T-helper 17 cell (primary cell): ENCODE measurements around the gene TMEM134. TPM values are rescaled to one million over a fixed set of nuclear protein-coding genes. Genes with fewer than 3 reads are reported as not detected.

Source experiments
- ATAC-seq: fragments of 150-1000 bp; cut with Tn5 transposase; 2 replicates; pipeline ENCODE4 v1.10.0; 2021; ENCODE audit warnings: mild to moderate bottlenecking, moderate library complexity
- DNase-seq, 3 donors: peaks; one replicate each; pipeline versions ENCODE4 v3.0.0 to v3.0.0-alpha.2; 2020 to 2021
- H3K9me3 ChIP-seq: one replicate; pipeline ENCODE4 v1.7.0; 2013; ENCODE audit warnings: low read length, mild to moderate bottlenecking; ENCODE audit not compliant: control insufficient read depth, poor library complexity, severe bottlenecking
- H3K27ac Mint-ChIP-seq: one replicate; pipeline ENCODE4 v1.8.0; 2022; ENCODE audit warnings: mild to moderate bottlenecking, moderate library complexity, mixed read lengths
- H3K27me3 Mint-ChIP-seq: one replicate; pipeline ENCODE4 v1.8.0; 2022; ENCODE audit warnings: mixed read lengths
- H3K36me3 Mint-ChIP-seq: one replicate; pipeline ENCODE4 v1.8.0; 2022; ENCODE audit warnings: low read depth, mixed read lengths
- H3K4me1 Mint-ChIP-seq: one replicate; pipeline ENCODE4 v1.8.0; 2022; ENCODE audit warnings: mild to moderate bottlenecking, mixed read lengths
- H3K4me3 Mint-ChIP-seq: one replicate; pipeline ENCODE4 v1.8.0; 2022; ENCODE audit warnings: mild to moderate bottlenecking, moderate library complexity, mixed read lengths
- total RNA-seq, 4 donors: library from RNA in 2 of 4; stranded (reverse) in 2 of 4; gene quantifications; one replicate each; pipeline ENCODE4 v1.2.3 and lab custom pipeline; 2022 to 2026

TMEM134 gene
- total RNA-seq, 2 donors from 2014 or later: 48.7 to 65.6 TPM

DNA sequence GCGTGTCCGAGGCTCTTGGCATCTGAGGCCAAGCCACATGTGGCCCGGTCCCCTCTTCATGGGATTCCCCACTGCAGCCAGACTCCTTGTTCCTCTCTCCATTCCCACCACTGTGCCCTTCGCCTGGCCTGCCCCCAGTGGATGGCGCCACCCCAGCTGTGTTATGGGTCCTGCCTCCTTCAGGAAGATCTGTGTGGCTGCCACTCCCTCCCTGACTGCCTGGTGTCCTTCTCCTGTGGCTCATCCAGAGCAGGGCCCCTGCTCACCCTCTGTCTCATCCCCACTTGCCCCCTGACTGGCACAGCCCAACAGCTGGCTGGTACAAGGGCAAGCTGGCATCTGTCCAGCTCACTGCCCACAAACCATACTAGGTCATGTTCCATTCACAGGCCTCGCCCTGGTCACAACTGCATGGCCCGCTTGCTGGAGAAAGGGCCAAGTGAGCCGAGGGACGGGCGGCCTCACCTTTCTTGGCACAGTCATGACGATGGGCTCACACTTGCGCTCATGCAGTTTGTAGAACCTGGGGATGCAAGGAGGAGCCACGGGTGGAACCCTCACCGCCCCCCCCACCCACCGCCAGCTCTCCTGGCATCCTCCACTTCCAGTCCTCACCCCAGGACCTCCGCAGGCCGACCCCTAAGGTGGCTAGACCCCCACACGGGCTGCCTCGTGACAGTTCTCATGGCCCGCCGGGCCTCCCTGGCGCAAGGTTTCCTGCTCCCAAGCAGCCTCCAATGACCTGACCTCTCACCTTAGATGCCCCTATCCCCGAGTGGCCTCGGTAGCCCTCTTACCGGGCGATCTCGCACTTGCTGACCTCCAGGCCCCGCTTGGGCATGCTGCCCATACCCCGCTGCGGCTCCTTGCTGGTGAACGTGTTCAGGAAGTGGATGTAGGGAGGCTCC, 29.5 kb downstream of the TMEM134 start:
- ATAC-seq (no peak), DNase-seq (no peak)
- Mint-ChIP-seq H3K4me3 (peak overlapping the region; percentile 97), H3K36me3 (no peaks in the 10 kb centered on the region), H3K27me3 (no peaks in the 10 kb centered on the region), H3K27ac (peak overlapping the region; percentile 97), H3K4me1 (peaks cover 55% of the 10 kb centered on the region)
- H3K9me3 ChIP-seq: no peaks in the 10 kb centered on the region

DNA sequence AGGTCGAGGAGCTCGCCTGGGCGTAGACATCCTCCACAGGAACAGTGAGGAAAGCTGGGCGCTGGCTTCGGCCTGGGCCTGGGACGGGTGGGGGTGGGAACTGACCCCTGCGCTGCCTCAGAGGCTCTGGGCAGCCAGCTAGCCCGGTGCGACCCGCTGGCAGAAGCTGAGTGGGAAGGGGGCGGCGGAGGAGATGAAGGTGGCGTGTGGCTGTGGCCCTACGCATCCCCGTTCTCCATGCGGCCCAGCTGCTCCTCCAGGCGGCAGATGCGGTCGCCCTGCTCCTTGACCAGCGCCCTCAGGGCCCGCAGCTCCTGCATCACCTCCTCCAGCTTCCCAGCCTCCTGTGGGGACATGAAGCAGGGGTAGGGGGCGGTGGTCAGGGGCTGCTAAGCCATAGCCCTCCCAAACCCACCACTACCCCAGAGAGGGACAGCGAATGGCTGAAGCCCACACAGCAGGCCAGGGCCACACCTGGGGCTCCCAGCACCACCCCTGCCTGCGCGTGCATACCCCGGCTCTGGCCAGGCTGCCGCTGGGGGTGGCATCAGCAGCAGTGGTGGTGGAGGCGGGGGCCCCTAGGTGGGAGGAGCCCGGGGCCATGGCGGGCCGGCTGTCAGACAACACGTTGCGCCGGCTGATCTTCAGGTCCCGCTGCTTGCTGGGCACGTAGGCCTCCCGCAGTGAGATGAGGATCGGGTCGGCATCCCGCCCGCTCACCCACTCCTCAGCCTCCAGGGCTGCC, 30.7 kb downstream of the TMEM134 start:
- no peaks in the 10 kb centered on the region for H3K9me3 ChIP-seq
- no peaks in the 10 kb centered on the region for H3K27me3 Mint-ChIP-seq
- H3K27ac Mint-ChIP-seq: peak overlapping the region; percentile 97
- H3K4me1 Mint-ChIP-seq: peaks cover 57% of the 10 kb centered on the region
- peak overlapping the region; percentile 97 for H3K4me3 Mint-ChIP-seq
- H3K36me3 Mint-ChIP-seq: no peaks in the 10 kb centered on the region
- peak; percentile 69 to 73 (median 72) for DNase-seq
- peak; percentile 63 for ATAC-seq

DNA sequence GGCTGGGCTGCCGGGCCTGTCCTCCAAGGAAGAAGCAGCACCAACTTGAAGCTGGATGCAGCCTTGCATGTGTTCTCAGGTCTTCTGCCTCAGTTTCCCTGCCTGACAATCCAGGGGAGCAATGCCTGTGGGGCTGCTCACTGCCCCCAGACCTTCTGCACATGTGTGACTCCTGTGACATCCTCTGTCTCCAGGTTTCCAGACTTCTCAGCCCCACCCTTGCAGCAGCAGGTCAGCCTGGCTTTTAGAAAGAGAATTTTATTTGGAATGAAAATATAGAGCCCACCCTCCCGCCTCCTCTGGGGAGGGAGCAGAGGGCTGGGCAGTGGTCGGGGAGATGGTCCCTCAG, 31.3 kb downstream of the TMEM134 start:
- Mint-ChIP-seq H3K4me3 (peak overlapping the region; percentile 97), H3K27ac (peak overlapping the region; percentile 96), H3K4me1 (peaks cover 57% of the 10 kb centered on the region), H3K27me3 (no peaks in the 10 kb centered on the region), H3K36me3 (no peaks in the 10 kb centered on the region)
- no peak for ATAC-seq
- H3K9me3 ChIP-seq: no peaks in the 10 kb centered on the region
- DNase-seq: no peak

DNA sequence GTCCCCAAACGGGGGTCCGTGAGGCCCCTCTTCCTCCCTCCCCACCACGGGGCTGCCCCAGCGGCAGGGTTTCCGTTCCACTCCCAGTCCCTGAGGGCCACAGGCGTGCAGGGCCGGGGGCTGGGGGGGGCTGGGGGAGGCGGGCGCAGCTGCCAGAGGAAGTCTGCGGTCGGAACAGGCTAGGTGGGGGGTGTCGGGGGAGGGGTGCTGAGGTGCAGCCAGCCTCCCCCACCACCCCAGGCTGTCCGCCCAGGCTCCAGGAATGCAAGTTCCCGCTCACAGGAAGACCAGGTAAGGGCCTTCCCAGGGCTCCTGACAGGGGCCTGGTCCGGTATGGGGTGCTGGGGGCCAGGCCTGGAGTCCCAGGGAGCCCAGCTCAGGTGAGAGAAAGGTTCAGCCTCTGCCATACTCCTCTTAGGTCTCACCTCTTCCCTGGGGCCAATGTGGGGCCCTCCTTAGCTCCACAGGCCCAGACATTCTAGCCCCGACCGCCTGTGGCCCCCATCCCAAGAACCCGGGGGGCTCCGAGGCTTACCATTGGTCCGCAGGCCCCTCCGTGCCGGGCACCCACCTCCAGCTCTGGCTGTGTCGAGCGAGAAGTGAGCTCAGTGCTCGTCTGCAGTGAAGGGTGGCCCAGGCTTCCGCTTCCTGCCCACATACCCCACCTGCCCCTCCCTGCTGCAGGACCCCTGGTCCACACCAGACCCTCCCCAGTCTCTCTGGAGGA, 31.8 kb downstream of the TMEM134 start, which contains the start of gene PTPRCAP:
PTPRCAP (minus strand) TSS at position 601 of the 727 bp plus-strand sequence; CDS start at position 538, 63 bp downstream.
- peak within 1 kb of the TSS; percentile 97 for H3K27ac Mint-ChIP-seq
- peak within 1 kb of the TSS; percentile 97 for H3K4me3 Mint-ChIP-seq
- no peaks in the 10 kb centered on the region for H3K36me3 Mint-ChIP-seq
- peaks cover 58% of the 10 kb centered on the region for H3K4me1 Mint-ChIP-seq
- peak; percentile 64 for ATAC-seq
- no peaks in the 10 kb centered on the region for H3K9me3 ChIP-seq
- no peaks in the 10 kb centered on the region for H3K27me3 Mint-ChIP-seq
- DNase-seq: peak; percentile 57 to 75 (median 64)

DNA sequence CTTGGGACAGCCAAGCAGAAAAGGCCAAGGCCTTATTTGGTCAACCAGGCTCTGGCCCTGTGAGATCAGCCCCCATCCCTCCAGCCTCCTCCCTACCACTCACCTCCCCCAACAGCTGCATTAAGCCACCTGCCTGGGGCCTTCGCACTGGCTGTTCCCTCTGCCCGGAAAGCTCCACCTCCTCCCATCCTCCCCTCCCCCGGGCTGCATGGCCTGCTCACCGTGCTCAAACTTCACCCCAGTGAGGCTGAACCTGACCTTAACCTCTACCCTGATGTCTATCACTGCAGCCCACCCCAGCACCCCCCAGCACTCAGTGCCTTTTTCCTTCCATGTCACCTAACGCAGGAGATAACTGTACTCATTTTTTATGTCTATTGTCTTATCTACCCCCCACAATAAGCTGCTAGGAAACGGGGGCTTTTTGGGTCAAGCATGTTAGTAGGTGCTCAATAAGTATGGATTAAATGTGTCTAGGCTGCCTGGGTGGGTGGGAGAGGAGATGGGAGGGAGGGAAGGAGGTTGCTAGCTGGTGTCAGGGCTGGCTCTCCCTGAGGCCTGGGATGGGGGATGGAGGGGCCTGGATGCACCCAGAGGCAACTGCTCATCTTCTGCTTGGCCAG, 32.5 kb downstream of the TMEM134 start:
- Mint-ChIP-seq H3K27me3 (no peaks in the 10 kb centered on the region), H3K4me1 (peaks cover 61% of the 10 kb centered on the region), H3K4me3 (peak overlapping the region; percentile 97), H3K36me3 (no peaks in the 10 kb centered on the region), H3K27ac (peak overlapping the region; percentile 96)
- no peaks in the 10 kb centered on the region for H3K9me3 ChIP-seq
- no peak for DNase-seq
- peak; percentile 26 for ATAC-seq

DNA sequence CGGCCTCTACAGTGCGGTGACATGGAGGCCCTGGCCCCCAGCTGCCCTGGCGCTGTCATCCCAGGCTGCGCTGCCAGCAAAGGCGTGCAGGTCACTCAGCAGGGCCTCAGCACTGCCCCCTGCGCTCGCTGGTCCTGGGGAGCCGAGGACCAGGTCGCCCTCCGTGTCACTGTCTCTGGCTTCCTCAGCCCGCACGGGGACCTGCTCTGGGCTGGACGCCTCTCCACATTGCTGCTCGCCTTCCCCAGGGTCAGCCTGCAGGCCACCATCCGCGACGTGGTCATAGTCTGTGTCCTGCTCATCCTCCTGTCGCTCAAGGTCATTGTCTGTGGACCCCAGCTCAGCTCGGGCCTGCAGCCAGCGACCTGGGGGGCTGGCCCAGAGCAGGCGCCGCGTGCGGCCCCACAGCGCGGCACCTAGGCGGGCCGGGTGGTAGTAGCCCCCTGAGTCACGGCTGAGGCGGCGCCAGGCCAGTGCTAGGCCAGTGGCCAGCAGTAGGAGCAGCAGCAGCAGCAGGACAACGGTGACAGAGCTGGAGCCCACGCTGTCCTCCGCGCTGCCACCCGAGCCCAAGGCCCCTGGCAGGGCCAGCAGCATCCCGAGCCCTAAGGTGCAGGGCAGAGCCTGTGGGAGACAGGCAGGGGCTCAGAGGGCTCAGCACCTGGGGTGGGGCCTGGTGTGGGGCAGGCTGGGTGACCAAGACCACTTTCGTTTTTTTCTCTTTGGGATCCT, 33.2 kb downstream of the TMEM134 start:
- Mint-ChIP-seq H3K27me3 (no peaks in the 10 kb centered on the region), H3K4me3 (peak overlapping the region; percentile 97), H3K27ac (peak overlapping the region; percentile 96), H3K4me1 (peaks cover 58% of the 10 kb centered on the region), H3K36me3 (no peaks in the 10 kb centered on the region)
- ATAC-seq (no peak), DNase-seq (no peak)
- no peaks in the 10 kb centered on the region for H3K9me3 ChIP-seq

DNA sequence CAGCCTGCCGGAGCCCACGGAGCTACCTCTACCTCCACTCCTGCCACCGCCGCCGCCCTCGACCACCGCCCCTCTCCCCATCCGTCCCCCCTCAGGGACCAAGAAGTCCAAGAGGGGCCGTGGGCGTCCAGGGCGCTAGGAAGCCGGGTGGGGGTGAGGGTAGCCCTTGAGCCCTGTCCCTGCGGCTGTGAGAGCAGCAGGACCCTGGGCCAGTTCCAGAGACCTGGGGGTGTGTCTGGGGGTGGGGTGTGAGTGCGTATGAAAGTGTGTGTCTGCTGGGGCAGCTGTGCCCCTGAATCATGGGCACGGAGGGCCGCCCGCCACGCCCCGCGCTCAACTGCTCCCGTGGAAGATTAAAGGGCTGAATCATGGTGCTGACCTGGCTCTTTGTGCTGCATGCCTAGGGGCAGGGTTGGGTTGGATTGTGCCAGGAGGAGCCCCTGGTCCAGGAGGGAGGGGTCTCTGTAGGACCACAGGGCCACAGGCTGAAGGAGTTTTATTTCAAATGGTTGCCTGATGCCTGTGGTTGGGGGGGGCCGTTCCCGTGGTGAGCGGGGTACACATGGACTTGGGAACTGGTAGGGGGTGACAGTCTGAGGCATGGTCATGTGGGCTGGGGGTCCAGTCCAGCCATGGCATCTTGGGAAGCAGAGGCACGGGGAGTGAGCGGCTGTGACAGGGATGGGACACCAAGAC, 33.9 kb downstream of the TMEM134 start:
- H3K36me3 Mint-ChIP-seq: no peaks in the 10 kb centered on the region
- peak overlapping the region; percentile 96 for H3K27ac Mint-ChIP-seq
- ATAC-seq: no peak
- peaks cover 52% of the 10 kb centered on the region for H3K4me1 Mint-ChIP-seq
- H3K4me3 Mint-ChIP-seq: peak overlapping the region; percentile 97
- H3K27me3 Mint-ChIP-seq: no peaks in the 10 kb centered on the region
- H3K9me3 ChIP-seq: no peaks in the 10 kb centered on the region
- DNase-seq: no peak

DNA sequence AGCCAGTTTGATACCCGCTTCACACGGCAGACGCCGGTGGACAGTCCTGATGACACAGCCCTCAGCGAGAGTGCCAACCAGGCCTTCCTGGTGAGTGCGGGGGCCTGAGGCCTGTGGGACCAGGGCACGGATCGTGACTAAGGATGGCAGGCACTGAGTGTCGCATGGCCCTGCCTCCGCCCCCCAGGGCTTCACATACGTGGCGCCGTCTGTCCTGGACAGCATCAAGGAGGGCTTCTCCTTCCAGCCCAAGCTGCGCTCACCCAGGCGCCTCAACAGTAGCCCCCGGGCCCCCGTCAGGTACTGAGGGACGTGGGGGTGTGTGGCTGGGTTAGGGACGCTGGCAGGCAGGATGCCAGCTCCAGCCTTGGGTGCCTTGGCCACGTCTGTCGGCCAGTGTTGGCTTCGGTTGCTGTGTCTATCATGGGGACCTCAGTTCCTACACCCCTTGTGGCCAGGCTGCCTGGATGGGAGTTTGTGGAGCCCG, 34.6 kb downstream of the TMEM134 start:
- no peak for DNase-seq
- H3K36me3 Mint-ChIP-seq: no peaks in the 10 kb centered on the region
- peak overlapping the region; percentile 97 for H3K4me3 Mint-ChIP-seq
- peaks cover 44% of the 10 kb centered on the region for H3K4me1 Mint-ChIP-seq
- ATAC-seq: no peak
- H3K27ac Mint-ChIP-seq: peak overlapping the region; percentile 96
- no peaks in the 10 kb centered on the region for H3K9me3 ChIP-seq
- H3K27me3 Mint-ChIP-seq: no peaks in the 10 kb centered on the region

DNA sequence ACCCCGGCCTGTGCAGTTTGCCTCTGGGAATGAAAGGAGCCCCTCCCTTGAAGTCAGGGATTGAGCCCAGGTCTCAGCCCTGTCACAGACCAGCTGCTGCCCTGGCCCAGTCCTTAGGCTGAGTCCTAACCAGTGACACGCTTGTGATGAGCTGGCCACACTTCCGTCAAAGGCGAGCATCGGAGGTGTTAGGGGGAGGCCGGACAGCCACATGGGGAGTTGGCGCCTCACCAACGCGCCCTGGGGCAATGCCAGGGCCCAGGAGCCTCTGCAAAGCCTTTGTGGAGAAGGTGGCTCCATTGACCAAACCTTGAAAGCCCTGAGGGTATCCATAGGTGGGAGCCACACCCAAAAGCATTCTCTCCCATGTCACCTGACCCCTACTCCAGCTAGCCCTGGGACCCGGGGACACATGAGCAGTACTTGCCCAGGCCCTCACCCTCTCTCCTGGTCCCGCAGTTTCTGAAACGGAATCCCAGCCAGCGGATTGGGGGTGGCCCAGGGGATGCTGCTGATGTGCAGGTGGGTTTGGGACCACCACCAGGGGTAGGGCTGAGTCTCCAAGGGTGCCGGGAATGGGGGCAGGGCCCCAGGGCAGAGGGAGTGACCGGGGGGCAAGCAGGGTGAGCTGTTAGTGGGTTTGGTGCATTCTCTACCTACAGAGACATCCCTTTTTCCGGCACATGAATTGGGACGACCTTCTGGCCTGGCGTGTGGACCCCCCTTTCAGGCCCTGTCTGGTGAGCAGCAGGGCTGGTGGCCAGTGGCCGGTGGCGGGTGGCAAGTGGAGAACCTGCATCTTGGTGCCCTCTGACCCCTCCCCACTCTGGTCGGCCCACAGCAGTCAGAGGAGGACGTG, 35.3 kb downstream of the TMEM134 start:
- Mint-ChIP-seq H3K4me3 (peak overlapping the region; percentile 97), H3K36me3 (no peaks in the 10 kb centered on the region), H3K4me1 (peaks cover 41% of the 10 kb centered on the region), H3K27me3 (no peaks in the 10 kb centered on the region), H3K27ac (peak overlapping the region; percentile 96)
- no peaks in the 10 kb centered on the region for H3K9me3 ChIP-seq
- ATAC-seq (no peak), DNase-seq (no peak)

DNA sequence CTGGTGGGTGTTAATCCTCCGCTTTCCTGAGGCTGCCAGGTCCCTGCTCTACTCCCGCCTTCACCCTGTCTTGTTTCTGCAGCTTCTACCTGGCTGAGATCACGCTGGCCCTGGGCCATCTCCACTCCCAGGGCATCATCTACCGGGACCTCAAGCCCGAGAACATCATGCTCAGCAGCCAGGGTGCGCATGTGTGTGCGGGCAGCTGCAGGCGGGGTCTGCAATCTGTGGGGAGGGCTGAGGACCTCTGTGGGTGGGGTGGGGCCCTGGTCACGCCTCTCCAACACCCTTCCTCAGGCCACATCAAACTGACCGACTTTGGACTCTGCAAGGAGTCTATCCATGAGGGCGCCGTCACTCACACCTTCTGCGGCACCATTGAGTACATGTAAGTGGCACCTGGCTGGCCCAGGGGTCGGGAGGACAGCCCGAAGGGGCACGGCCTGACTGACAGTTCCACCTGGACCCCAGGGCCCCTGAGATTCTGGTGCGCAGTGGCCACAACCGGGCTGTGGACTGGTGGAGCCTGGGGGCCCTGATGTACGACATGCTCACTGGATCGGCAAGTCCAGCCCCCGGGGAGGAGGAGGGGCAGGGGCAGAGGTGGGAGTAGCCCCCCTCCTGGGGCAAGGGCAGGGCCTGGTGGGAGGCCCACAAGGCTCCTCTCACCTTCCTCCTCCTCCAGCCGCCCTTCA, 36.2 kb downstream of the TMEM134 start:
- H3K9me3 ChIP-seq: no peaks in the 10 kb centered on the region
- ATAC-seq (no peak), DNase-seq (no peak)
- no peaks in the 10 kb centered on the region for H3K27me3 Mint-ChIP-seq
- peak overlapping the region; percentile 95 for H3K27ac Mint-ChIP-seq
- H3K4me3 Mint-ChIP-seq: no peak overlapping the region
- H3K4me1 Mint-ChIP-seq: peaks cover 42% of the 10 kb centered on the region
- no peaks in the 10 kb centered on the region for H3K36me3 Mint-ChIP-seq
